AG09309 (cell line): ENCODE measurements around the gene ANKZF1.

ENCODE experiments used
- DNase-seq: peaks from one replicate; pipeline ENCODE4 v3.0.0-alpha.2; 2010; ENCODE audit warnings: low read depth
- H3K4me3 ChIP-seq: 2 replicates; pipeline ENCODE4 v1.5.1; 2011; ENCODE audit warnings: mild to moderate bottlenecking, low read depth, low read length, moderate library complexity; ENCODE audit not compliant: control insufficient read depth
- TF ChIP-seq, protein P1 (sequence below): IDR thresholded peaks from 2 replicates; pipeline ENCODE4 v1.5.1; 2011; ENCODE audit warnings: mild to moderate bottlenecking, low read depth, low read length, inconsistent platforms; ENCODE audit not compliant: insufficient read depth, control insufficient read depth; ENCODE audit errors: missing control alignments

The ANKZF1 gene

DNA sequence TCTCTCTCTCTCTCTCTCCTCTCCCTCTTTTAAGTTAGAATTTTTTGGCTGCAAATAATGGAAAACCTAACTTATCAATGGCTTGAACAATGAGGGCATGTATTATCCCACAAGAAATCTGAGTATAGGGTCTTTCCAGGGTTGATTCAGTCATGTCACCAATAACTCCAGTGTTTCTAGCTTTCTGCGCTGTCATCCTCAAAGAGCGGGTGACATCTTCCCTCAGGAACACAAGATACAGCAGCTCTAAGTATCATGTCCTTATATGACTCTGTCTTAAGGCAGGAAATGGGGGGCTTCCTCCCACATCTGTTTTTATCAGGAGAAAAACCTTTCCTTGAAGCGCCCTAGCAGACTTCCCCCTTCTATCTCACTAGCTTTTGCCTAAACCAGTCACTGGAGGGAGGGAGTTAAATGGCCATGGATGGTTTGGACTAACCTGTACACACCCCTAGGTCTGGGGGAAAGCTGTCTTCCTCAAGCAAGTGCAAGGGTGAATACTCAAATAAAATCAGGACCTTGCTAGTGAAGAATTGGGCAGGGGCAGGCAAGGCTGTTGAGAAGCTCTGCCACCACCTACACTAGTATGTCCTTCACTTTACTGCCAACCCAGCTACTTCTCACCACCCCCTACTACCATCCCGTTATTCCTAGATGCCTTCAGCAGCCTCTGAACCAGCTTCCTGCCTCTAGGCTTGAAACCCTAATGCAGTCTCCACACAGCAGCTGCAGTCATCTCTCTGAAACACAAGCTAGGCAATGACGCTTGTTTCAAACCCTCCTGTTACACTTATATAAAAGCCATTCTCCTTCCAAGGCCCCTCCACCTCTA is 31.6 kb downstream of the ANKZF1 start:
- TF ChIP-seq, protein P1, sequence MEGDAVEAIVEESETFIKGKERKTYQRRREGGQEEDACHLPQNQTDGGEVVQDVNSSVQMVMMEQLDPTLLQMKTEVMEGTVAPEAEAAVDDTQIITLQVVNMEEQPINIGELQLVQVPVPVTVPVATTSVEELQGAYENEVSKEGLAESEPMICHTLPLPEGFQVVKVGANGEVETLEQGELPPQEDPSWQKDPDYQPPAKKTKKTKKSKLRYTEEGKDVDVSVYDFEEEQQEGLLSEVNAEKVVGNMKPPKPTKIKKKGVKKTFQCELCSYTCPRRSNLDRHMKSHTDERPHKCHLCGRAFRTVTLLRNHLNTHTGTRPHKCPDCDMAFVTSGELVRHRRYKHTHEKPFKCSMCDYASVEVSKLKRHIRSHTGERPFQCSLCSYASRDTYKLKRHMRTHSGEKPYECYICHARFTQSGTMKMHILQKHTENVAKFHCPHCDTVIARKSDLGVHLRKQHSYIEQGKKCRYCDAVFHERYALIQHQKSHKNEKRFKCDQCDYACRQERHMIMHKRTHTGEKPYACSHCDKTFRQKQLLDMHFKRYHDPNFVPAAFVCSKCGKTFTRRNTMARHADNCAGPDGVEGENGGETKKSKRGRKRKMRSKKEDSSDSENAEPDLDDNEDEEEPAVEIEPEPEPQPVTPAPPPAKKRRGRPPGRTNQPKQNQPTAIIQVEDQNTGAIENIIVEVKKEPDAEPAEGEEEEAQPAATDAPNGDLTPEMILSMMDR = no peak
- no peak for DNase-seq
- no peak overlapping the region for H3K4me3 ChIP-seq

DNA sequence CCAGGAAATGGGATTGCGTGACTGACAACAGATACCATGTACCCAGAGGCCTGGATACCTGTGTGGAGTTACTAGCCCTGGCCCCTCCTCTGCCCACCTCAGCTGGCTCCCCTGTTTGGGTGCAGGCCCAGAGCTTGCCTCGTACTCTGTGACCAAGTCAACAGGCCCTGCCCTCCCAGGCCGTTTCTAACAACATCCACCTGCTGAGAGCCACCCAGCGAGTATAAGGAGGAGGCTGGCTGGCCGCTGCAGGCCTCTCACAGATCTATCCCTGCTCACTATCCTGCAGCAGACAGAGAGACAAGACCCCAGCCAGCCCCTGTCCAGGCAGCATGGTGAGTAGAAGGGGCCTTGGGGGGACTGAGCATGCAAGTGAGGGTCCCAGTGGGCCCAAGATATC is 36.6 kb downstream of the ANKZF1 start:
- no peak for DNase-seq
- H3K4me3 ChIP-seq = no peak overlapping the region
- TF ChIP-seq, protein P1 = no peak

DNA sequence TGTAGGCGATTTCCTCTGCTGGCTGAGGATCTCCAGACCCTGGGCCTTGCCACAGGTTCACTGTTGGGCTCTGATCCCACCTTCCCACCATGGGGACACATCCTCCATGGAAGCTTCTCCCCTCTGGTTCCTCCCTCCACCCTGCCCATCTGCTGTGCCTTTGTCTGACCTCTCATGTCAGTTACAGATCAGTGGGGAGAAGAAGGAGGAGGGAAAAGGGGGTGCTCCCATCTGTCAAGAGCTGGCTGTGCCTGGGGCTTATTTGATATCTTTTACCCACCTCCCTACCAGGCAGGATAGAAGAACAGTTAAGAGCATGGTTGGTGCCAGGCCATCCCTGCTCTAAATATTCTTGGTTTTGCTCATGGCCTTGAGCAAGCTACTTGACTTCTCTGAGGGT is 37.3 kb downstream of the ANKZF1 start:
- H3K4me3 ChIP-seq = no peak overlapping the region
- TF ChIP-seq, protein P1 = no peak
- no peak for DNase-seq

DNA sequence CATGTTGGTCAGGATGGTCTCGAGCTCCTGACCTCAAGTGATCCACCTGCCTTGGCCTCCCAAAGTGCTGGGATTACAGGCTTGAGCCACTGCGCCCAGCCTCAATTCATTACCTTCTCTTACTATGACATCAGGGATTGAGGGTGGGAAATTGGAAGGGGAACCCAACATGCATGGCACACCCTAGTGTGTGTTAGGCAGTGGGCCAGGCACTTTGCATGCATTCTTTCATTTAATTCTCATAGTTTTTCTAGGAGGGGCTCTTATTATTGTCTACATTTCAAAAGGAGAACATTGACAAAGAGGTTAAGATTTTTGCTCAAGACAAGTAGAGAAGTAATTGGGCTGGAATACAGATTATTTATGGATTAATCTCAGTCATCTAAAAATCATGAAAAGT is 38.7 kb downstream of the ANKZF1 start:
- no peak overlapping the region for H3K4me3 ChIP-seq
- DNase-seq = no peak
- TF ChIP-seq, protein P1 = no peak

DNA sequence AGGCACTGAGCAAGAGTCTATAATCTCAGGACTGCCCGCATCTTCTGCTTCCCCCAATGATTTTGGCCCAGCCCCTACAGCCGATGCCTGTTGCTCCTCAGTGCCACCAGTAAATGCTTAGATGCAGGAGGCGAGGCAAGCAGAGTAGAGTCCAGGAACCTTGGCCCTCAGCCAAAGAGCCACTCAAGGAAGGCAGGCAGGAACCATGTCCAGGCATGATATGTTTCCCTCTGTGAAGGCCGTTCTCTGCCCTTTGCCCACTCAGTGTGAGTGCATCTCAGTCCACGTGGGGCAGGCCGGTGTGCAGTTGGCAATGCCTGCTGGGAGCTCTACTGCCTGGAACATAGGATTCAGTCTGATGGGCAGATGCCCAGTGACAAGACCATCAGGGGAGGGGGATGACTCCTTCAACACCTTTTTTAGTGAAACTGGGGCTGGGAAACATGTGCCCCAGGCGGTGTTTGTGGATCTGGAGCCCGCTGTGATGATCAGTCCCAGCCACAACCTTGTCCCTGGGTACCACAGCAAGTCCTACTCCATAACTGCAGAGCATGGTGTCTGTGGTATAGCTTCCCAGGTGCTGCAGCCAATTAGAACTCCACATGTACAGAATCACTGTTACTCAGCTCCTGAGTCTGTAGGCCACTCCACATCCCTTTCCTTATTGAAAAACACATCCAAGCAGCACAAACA is 39.9 kb downstream of the ANKZF1 start:
- TF ChIP-seq, protein P1 = no peak
- H3K4me3 ChIP-seq = no peak overlapping the region
- DNase-seq = no peak

DNA sequence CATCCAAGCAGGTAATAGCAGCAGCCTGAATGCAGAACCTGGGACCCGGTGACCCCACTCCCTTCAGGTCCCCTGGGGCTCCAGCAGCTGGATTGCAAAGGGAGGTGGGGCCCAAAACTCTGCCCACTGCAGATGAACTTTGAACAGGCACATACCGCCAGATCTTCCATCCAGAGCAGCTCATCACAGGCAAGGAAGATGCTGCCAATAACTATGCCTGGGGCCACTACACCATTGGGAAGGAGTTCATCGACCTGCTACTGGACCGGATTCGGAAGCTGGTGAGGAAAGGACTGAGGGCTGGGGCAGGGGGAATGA is 40.4 kb downstream of the ANKZF1 start:
- no peak for DNase-seq
- H3K4me3 ChIP-seq = no peak overlapping the region
- TF ChIP-seq, protein P1 = no peak

DNA sequence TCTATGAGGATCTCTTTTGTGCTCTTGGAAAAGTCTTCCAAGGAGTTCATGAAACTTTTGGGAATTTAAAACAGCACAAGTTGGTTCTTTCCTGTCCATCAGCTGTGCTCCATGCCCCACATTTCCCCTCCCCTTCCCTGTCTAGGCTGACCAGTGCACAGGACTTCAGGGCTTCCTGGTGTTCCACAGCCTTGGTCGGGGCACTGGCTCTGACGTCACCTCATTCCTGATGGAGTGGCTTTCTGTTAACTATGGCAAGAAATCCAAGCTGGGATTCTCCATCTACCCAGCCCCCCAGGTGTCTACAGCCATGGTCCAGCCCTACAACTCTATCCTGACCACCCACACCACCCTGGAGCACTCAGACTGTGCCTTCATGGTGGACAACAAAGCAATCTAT is 41.4 kb downstream of the ANKZF1 start:
- H3K4me3 ChIP-seq = no peak overlapping the region
- no peak for DNase-seq
- TF ChIP-seq, protein P1 = no peak
